GM20000 (cell line): ENCODE data around the gene GAL3ST1.

ENCODE experiments used
- DNase-seq: peaks from one replicate; pipeline ENCODE4 v3.0.0; 2012; ENCODE audit warnings: low spot score
- TF ChIP-seq, protein P1 (sequence below): IDR thresholded peaks from 2 replicates; pipeline ENCODE4 v1.5.1; 2012; ENCODE audit warnings: mild to moderate bottlenecking, control low read depth; ENCODE audit errors: extremely low read depth, missing control alignments

Gene GAL3ST1

GRCh38 chr22:30511911-30512310, 62.6 kb downstream of the GAL3ST1 start:
- no peak for DNase-seq
- TF ChIP-seq, protein P1, sequence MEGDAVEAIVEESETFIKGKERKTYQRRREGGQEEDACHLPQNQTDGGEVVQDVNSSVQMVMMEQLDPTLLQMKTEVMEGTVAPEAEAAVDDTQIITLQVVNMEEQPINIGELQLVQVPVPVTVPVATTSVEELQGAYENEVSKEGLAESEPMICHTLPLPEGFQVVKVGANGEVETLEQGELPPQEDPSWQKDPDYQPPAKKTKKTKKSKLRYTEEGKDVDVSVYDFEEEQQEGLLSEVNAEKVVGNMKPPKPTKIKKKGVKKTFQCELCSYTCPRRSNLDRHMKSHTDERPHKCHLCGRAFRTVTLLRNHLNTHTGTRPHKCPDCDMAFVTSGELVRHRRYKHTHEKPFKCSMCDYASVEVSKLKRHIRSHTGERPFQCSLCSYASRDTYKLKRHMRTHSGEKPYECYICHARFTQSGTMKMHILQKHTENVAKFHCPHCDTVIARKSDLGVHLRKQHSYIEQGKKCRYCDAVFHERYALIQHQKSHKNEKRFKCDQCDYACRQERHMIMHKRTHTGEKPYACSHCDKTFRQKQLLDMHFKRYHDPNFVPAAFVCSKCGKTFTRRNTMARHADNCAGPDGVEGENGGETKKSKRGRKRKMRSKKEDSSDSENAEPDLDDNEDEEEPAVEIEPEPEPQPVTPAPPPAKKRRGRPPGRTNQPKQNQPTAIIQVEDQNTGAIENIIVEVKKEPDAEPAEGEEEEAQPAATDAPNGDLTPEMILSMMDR, result no peak

DNA sequence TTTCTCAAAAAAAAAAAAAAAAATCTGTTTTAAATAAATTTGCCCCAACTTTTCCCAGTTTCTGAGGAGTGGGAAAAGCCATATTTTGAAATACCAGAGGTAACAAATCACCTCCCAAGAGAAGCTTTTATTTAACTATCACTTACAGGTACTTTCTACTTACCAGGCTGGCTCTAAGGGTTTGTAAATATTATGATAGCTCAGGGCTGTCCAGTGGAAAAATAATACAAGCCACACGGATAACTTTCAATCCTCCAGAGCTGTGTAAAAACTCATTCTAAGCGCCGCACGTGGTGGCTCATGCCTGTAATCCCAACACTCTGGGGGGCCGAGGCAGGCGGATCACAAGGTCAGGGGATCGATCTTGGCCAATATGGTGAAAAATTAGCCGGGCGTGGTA, 63.4 kb downstream of the GAL3ST1 start:
- TF ChIP-seq, protein P1, result no peak
- no peak for DNase-seq

DNA sequence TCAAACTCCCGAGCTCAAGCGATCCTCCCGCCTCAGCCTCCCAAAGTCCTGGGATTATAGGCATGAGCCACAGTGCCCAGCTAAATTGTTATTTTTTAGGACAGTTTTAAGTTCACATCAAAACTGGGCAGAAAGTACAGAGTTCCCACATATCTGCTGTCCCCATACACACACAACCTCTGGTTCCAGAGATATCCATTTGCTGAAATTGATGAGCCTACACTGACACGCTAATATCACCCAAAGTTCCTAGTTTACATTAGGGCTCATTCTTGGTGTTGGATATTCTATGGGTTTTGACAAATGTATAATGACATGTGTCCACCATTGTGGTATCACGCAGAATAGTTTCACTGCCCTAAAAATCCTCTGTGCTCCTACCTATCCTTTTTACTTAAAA, 66.2 kb downstream of the GAL3ST1 start:
- TF ChIP-seq, protein P1, result no peak
- no peak for DNase-seq

GRCh38 chr22:30507670-30508069, 66.8 kb downstream of the GAL3ST1 start:
- no peak for DNase-seq
- TF ChIP-seq, protein P1, result no peak

- TF ChIP-seq, protein P1, result no peak
- DNase-seq, result no peak
Observed at GRCh38 chr22:30506507-30506968, 67.9 kb downstream of the GAL3ST1 start.
